GM12878 (cell line): ENCODE data around the gene FMR1. TPM values are rescaled to one million over a fixed set of nuclear protein-coding genes. Genes with fewer than 3 reads are reported as not detected.

Experiments used
- BCL11A ChIP-seq: IDR thresholded peaks from 2 replicates; pipeline ENCODE4 v1.6.1; 2011; ENCODE audit warnings: low read depth, low read length
- FOS ChIP-seq: IDR thresholded peaks from 3 replicates; pipeline ENCODE4 v1.6.1; 2011; ENCODE audit warnings: borderline replicate concordance; ENCODE audit not compliant: insufficient read length; ENCODE audit errors: extremely low read depth
- IRF4 ChIP-seq: IDR thresholded peaks from 2 replicates; pipeline ENCODE4 v1.6.1; 2011; ENCODE audit warnings: low read depth, low read length
- JUND ChIP-seq: IDR thresholded peaks from 2 replicates; pipeline ENCODE4 v1.6.1; 2012; ENCODE audit warnings: low read depth, mild to moderate bottlenecking, low read length, improper control_type of control experiment, moderate library complexity
- MLLT1 ChIP-seq: fragments of 450-650 bp; IDR thresholded peaks from 2 replicates; pipeline ENCODE4 v1.6.1; 2016; ENCODE audit warnings: mild to moderate bottlenecking
- NRF1 ChIP-seq: conservative IDR thresholded peaks from 2 replicates; pipeline ENCODE4 v1.6.1; 2011; ENCODE audit warnings: mild to moderate bottlenecking, low read depth, low read length, improper control_type of control experiment
- POLR2AphosphoS2 ChIP-seq: IDR thresholded peaks from 2 replicates; pipeline ENCODE4 v1.6.1; 2011; ENCODE audit warnings: low read depth, mild to moderate bottlenecking, low read length, improper control_type of control experiment, moderate library complexity
- PRDM15 ChIP-seq: fragments of 450-650 bp; formaldehyde crosslinking; IDR thresholded peaks from 2 replicates; pipeline ENCODE4 v1.4.0; 2020; ENCODE audit warnings: mild to moderate bottlenecking, moderate library complexity
- SIX5 ChIP-seq: IDR thresholded peaks from 2 replicates; pipeline ENCODE4 v1.6.1; 2011; ENCODE audit warnings: mild to moderate bottlenecking, low read depth, low read length, moderate library complexity; ENCODE audit not compliant: severe bottlenecking
- SMC3 ChIP-seq: IDR thresholded peaks from 2 replicates; pipeline ENCODE4 v1.6.1; 2011; ENCODE audit warnings: low read length, improper control_type of control experiment, borderline replicate concordance
- STAT1 ChIP-seq: fragments of 450-650 bp; conservative IDR thresholded peaks from 2 replicates; pipeline ENCODE4 v1.6.1; 2014; ENCODE audit warnings: antibody characterized with exemption, mild to moderate bottlenecking
- TARDBP ChIP-seq: IDR thresholded peaks from 2 replicates; pipeline ENCODE4 v1.6.1; 2016; ENCODE audit warnings: borderline replicate concordance
- YBX1 ChIP-seq: fragments of 450-650 bp; IDR thresholded peaks from 2 replicates; pipeline ENCODE4 v1.6.1; 2016; ENCODE audit warnings: antibody characterized with exemption
- ZBTB11 ChIP-seq: fragments of 450-650 bp; formaldehyde crosslinking; IDR thresholded peaks from 2 replicates; pipeline ENCODE4 v1.5.0; 2022; ENCODE audit warnings: mild to moderate bottlenecking, missing genetic modification characterization
- ZNF217 ChIP-seq: fragments of 450-650 bp; IDR thresholded peaks from 2 replicates; pipeline ENCODE4 v1.6.1; 2017; ENCODE audit warnings: antibody characterized with exemption, mild to moderate bottlenecking
- ZNF622 ChIP-seq: fragments of 450-650 bp; IDR thresholded peaks from 2 replicates; pipeline ENCODE4 v1.6.1; 2017; ENCODE audit warnings: mild to moderate bottlenecking, inconsistent platforms
- polyA plus RNA-seq, 11 experiments: library from polyadenylated mRNA; depleted of rRNA in 4 of 11; unstranded in 6 of 11; stranded (reverse) in 5 of 11; fragments of >200 nt; fragmentation: Nextera tagmentation in 4 of 11; fragmentation: Illumina TruSeq in 1 of 11; extraction: Ambion mirVana in 4 of 11; extraction: Trizol in 1 of 11; gene quantifications; 1 replicate in 1 of 11; 2 replicates in 10 of 11; pipeline versions ENCODE4 v1.2.1 to v1.2.3, GENCODE V29; 2011 to 2016; ENCODE audit warnings: inconsistent platforms in 2 of 11, missing spikeins in 2 of 11, low read depth in 1 of 11
- total RNA-seq, 4 experiments: library from RNA; depleted of rRNA in 3 of 4; stranded (reverse); fragments of >200 nt in 3 of 4; fragmentation: Illumina TruSeq in 1 of 4; extraction: Trizol in 1 of 4; gene quantifications; 2 replicates each; pipeline versions ENCODE4 v1.2.1 to v1.2.3, GENCODE V29; 2013 to 2021
- TF ChIP-seq, protein P1 (sequence below): IDR thresholded peaks from 2 replicates; pipeline ENCODE4 v1.6.1; 2011; ENCODE audit warnings: borderline replicate concordance, low read depth, mild to moderate bottlenecking, moderate library complexity, low read length; ENCODE audit not compliant: insufficient read depth, poor library complexity, severe bottlenecking

FMR1 gene
- total and polyA plus RNA-seq, 10 of the 15 experiments (the other 5 are each of a cell fraction or from before 2014, with no cell fraction given): 7.9 to 37.5 (median 19.3) TPM

DNA sequence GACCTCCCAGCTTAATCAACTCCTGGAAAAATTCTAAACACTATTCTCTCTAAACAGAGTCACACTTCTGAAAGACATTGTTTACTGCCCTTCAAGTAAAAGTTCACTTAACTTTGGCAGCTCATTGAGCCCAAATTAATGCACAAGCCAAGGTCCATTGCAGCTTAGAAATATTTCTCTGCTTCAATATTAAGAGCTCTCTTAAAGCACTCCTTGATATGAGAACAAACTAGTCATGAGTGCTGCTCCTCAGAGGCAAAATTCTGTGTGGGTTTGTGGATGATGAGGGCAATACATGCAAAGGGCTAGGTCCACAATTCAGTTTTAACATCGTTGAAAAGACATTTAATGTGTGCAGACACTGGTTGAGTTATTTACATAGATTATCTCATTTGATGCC is 12.8 kb upstream of the FMR1 start (continued):
- TF ChIP-seq ZBTB11 (no peak), SMC3 (no peak), POLR2AphosphoS2 (no peak), YBX1 (no peak), TARDBP (no peak), MLLT1 (no peak), BCL11A (no peak), STAT1 (no peak), ZNF217 (no peak), SIX5 (no peak), FOS (no peak), JUND (no peak), PRDM15 (CRISPR knock-in tag) (no peak), NRF1 (no peak), IRF4 (no peak), ZNF622 (no peak)
- TF ChIP-seq, protein P1, sequence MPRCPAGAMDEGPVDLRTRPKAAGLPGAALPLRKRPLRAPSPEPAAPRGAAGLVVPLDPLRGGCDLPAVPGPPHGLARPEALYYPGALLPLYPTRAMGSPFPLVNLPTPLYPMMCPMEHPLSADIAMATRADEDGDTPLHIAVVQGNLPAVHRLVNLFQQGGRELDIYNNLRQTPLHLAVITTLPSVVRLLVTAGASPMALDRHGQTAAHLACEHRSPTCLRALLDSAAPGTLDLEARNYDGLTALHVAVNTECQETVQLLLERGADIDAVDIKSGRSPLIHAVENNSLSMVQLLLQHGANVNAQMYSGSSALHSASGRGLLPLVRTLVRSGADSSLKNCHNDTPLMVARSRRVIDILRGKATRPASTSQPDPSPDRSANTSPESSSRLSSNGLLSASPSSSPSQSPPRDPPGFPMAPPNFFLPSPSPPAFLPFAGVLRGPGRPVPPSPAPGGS: no peak
